SU-DHL-6 (cell line): ENCODE measurements around the gene SC5D.

Experiments used
- H2AFZ ChIP-seq: fragments of 200-600 bp; sonication (generic); 2 replicates; pipeline ENCODE4 v1.6.1; 2014; ENCODE audit warnings: low read depth, mild to moderate bottlenecking, moderate library complexity, mixed read lengths, antibody characterized with exemption, low read length; ENCODE audit not compliant: severe bottlenecking
- H3F3A ChIP-seq: fragments of 200-600 bp; shearing (Covaris generic); 2 replicates; pipeline ENCODE4 v1.6.0; 2016; ENCODE audit warnings: antibody characterized with exemption, mild to moderate bottlenecking; ENCODE audit not compliant: insufficient read depth
- H3K27ac ChIP-seq: fragments of 200-600 bp; sonication (generic); 2 replicates; pipeline ENCODE4 v1.5.1; 2016; ENCODE audit warnings: low read depth, mild to moderate bottlenecking, low read length, moderate library complexity, mixed read lengths
- H3K27me3 ChIP-seq: fragments of 200-600 bp; sonication (generic), shearing (Covaris generic); 2 replicates; pipeline ENCODE4 v1.6.0; 2014; ENCODE audit warnings: mild to moderate bottlenecking, low read length
- H3K36me3 ChIP-seq: fragments of 200-600 bp; sonication (generic); 2 replicates; pipeline ENCODE4 v1.6.1; 2014; ENCODE audit warnings: mild to moderate bottlenecking, low read length, mixed read lengths
- H3K4me2 ChIP-seq: fragments of 300-600, 200-600 bp; shearing (Covaris generic), sonication (generic); 2 replicates; pipeline ENCODE4 v1.6.0; 2014; ENCODE audit warnings: low read length, low read depth, mild to moderate bottlenecking; ENCODE audit not compliant: poor library complexity, severe bottlenecking
- H3K4me3 ChIP-seq: fragments of 200-600 bp; sonication (generic); 2 replicates; pipeline ENCODE4 v1.5.1; 2014; ENCODE audit warnings: antibody characterized with exemption, low read length, mild to moderate bottlenecking, mixed read lengths; ENCODE audit not compliant: insufficient read depth, poor library complexity, severe bottlenecking
- H3K79me2 ChIP-seq: fragments of 200-600 bp; sonication (generic); 2 replicates; pipeline ENCODE4 v1.6.1; 2014; ENCODE audit warnings: mild to moderate bottlenecking, low read length, moderate library complexity; ENCODE audit not compliant: insufficient read depth
- H3K9ac ChIP-seq: fragments of 200-600 bp; sonication (generic); 2 replicates; pipeline ENCODE4 v1.7.0; 2014; ENCODE audit warnings: mild to moderate bottlenecking, low read length
- H3K9me2 ChIP-seq: fragments of 200-600 bp; sonication (generic); replicated peaks from 2 replicates; pipeline ENCODE4 v1.6.1; 2014; ENCODE audit warnings: low read length; ENCODE audit not compliant: insufficient read depth
- H3K9me3 ChIP-seq: fragments of 200-600 bp; sonication (generic); 2 replicates; pipeline ENCODE4 v1.6.1; 2014; ENCODE audit warnings: low read length, mixed read lengths; ENCODE audit not compliant: insufficient read depth
- H4K20me1 ChIP-seq: fragments of 200-600 bp; sonication (generic); 2 replicates; pipeline ENCODE4 v1.6.1; 2014; ENCODE audit warnings: low read depth, mild to moderate bottlenecking, antibody characterized with exemption, low read length, moderate library complexity, mixed read lengths
- CTCF ChIP-seq: fragments of 200-600 bp; sonication (generic); IDR thresholded peaks from one replicate; pipeline ENCODE4 v1.5.1; 2017; ENCODE audit warnings: antibody characterized with exemption, mild to moderate bottlenecking, low read length, moderate library complexity; ENCODE audit not compliant: insufficient read depth, poor library complexity, severe bottlenecking
- EZH2phosphoT487 ChIP-seq: fragments of 200-600 bp; sonication (generic), shearing (Covaris generic); conservative IDR thresholded peaks from 2 replicates; pipeline ENCODE4 v1.6.1; 2018; ENCODE audit warnings: mild to moderate bottlenecking, antibody characterized with exemption, low read length, moderate library complexity, mixed read lengths

SC5D gene

GRCh38 chr11:121350314-121351082 lies 57.9 kb downstream of the SC5D start:
- Histone ChIP-seq H3K27ac (no peak overlapping the region), H3K9me2 (no peaks in the 10 kb centered on the region), H3F3A (no peaks in the 10 kb centered on the region), H2AFZ (no peak overlapping the region), H3K36me3 (no peaks in the 10 kb centered on the region), H3K9me3 (no peaks in the 10 kb centered on the region), H3K27me3 (no peaks in the 10 kb centered on the region), H3K79me2 (no peaks in the 10 kb centered on the region), H4K20me1 (no peaks in the 10 kb centered on the region), H3K4me3 (no peak overlapping the region), H3K9ac (no peak overlapping the region), H3K4me2 (no peak overlapping the region)
- TF ChIP-seq CTCF (no peak), EZH2phosphoT487 (no peak)

GRCh38 chr11:121351083-121351630 lies 58.6 kb downstream of the SC5D start:
- Histone ChIP-seq H3K27me3 (no peaks in the 10 kb centered on the region), H2AFZ (no peak overlapping the region), H3K9ac (no peak overlapping the region), H3K79me2 (no peaks in the 10 kb centered on the region), H3K27ac (no peak overlapping the region), H3K36me3 (no peaks in the 10 kb centered on the region), H3F3A (no peaks in the 10 kb centered on the region), H3K9me3 (no peaks in the 10 kb centered on the region), H3K9me2 (no peaks in the 10 kb centered on the region), H3K4me3 (no peak overlapping the region), H3K4me2 (no peak overlapping the region), H4K20me1 (no peaks in the 10 kb centered on the region)
- no peak for TF ChIP-seq CTCF
- TF ChIP-seq EZH2phosphoT487, result no peak

GRCh38 chr11:121352251-121352891 lies 59.8 kb downstream of the SC5D start:
- TF ChIP-seq EZH2phosphoT487 (no peak), CTCF (no peak)

More at GRCh38 chr11:121352251-121352891, 59.8 kb downstream of the SC5D start:
- H3K9ac ChIP-seq, result no peak overlapping the region
- no peak overlapping the region for H3K27ac ChIP-seq
- no peaks in the 10 kb centered on the region for H3K9me3 ChIP-seq
- H3K9me2 ChIP-seq, result no peaks in the 10 kb centered on the region
- H3K4me2 ChIP-seq, result no peak overlapping the region
- H2AFZ ChIP-seq, result no peak overlapping the region
- H3K79me2 ChIP-seq, result no peaks in the 10 kb centered on the region
- no peak overlapping the region for H3K4me3 ChIP-seq
- no peaks in the 10 kb centered on the region for H3F3A ChIP-seq
- H3K27me3 ChIP-seq, result no peaks in the 10 kb centered on the region
- no peaks in the 10 kb centered on the region for H4K20me1 ChIP-seq
- H3K36me3 ChIP-seq, result no peaks in the 10 kb centered on the region
